ENCODE results near the gene TRIM9.

DNA sequence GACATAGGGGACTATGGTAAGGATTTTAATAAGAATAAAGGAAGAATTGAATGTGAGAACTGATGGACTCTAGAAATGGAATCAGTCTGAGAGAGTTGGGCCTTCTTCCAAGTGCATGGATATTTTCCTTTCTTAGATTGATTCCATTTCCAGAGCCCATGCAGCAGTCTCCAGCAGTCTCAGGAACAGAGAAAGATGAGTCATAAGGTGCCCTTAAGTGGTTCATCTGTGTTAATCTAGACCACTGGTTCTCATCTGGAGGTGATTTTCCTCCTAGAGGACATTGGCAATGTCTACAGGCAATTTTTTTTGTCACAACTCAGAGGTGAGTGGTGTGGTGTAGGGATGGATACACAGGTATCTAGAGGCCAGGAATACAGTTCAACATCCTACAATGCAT, 25.9 kb downstream of the TRIM9 start:
- TF ChIP-seq POLR2A (IDR thresholded peaks at IDR 0.05) = no peak
- TF ChIP-seq, protein P1, sequence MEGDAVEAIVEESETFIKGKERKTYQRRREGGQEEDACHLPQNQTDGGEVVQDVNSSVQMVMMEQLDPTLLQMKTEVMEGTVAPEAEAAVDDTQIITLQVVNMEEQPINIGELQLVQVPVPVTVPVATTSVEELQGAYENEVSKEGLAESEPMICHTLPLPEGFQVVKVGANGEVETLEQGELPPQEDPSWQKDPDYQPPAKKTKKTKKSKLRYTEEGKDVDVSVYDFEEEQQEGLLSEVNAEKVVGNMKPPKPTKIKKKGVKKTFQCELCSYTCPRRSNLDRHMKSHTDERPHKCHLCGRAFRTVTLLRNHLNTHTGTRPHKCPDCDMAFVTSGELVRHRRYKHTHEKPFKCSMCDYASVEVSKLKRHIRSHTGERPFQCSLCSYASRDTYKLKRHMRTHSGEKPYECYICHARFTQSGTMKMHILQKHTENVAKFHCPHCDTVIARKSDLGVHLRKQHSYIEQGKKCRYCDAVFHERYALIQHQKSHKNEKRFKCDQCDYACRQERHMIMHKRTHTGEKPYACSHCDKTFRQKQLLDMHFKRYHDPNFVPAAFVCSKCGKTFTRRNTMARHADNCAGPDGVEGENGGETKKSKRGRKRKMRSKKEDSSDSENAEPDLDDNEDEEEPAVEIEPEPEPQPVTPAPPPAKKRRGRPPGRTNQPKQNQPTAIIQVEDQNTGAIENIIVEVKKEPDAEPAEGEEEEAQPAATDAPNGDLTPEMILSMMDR (IDR thresholded peaks at IDR 0.05) = no peak

All from thyroid gland (tissue), 4 donors.